Smooth muscle cell (in vitro differentiated cells): ENCODE results near the gene VILL. TPM values are rescaled to one million over a fixed set of nuclear protein-coding genes. Genes with fewer than 3 reads are reported as not detected.

Source experiments
- DNase-seq: peaks from one replicate; lab custom pipeline; 2025; ENCODE audit not compliant: unreplicated experiment; lab: John Stamatoyannopoulos, UW
- H2AFZ ChIP-seq: fragments of 200-600 bp; sonication (generic); 2 replicates; pipeline ENCODE4 v1.6.0; 2016; ENCODE audit warnings: antibody characterized with exemption, low read depth, mild to moderate bottlenecking
- H3F3A ChIP-seq: fragments of 200-600 bp; sonication (generic); 2 replicates; pipeline ENCODE4 v1.6.0; 2017; ENCODE audit warnings: antibody characterized with exemption, low read depth
- H3K27ac ChIP-seq: fragments of 200-600 bp; sonication (generic); 2 replicates; pipeline ENCODE4 v1.5.1; 2016; ENCODE audit warnings: low read depth, mild to moderate bottlenecking
- H3K27me3 ChIP-seq: fragments of 200-600 bp; sonication (generic); 2 replicates; pipeline ENCODE4 v1.6.1; 2016; ENCODE audit warnings: low read depth, mild to moderate bottlenecking
- H3K36me3 ChIP-seq: fragments of 200-600 bp; sonication (generic); 2 replicates; pipeline ENCODE4 v1.5.1; 2016; ENCODE audit warnings: low read depth
- H3K4me1 ChIP-seq: fragments of 200-600 bp; sonication (generic); 2 replicates; pipeline ENCODE4 v1.5.1; 2016; ENCODE audit warnings: low read depth
- H3K4me2 ChIP-seq: fragments of 200-600 bp; sonication (generic); 2 replicates; pipeline ENCODE4 v1.6.0; 2016; ENCODE audit warnings: mild to moderate bottlenecking
- H3K4me3 ChIP-seq: fragments of 200-600 bp; sonication (generic); 2 replicates; pipeline ENCODE4 v1.5.1; 2016; ENCODE audit warnings: mild to moderate bottlenecking
- H3K79me2 ChIP-seq: fragments of 200-600 bp; sonication (generic); 2 replicates; pipeline ENCODE4 v1.6.0; 2016; ENCODE audit warnings: low read depth, mild to moderate bottlenecking
- H3K9ac ChIP-seq: fragments of 200-600 bp; sonication (generic); 2 replicates; pipeline ENCODE4 v1.6.0; 2016; ENCODE audit warnings: low read depth
- H3K9me3 ChIP-seq: fragments of 200-600 bp; sonication (generic); replicated peaks from 2 replicates; pipeline ENCODE4 v1.5.1; 2016; ENCODE audit warnings: low read depth
- H4K20me1 ChIP-seq: fragments of 200-600 bp; sonication (generic); 2 replicates; pipeline ENCODE4 v1.6.0; 2016; ENCODE audit warnings: low read depth
- CTCF ChIP-seq: fragments of 200-600 bp; sonication (generic); IDR thresholded peaks from 2 replicates; pipeline ENCODE4 v1.5.1; 2017; ENCODE audit warnings: borderline replicate concordance, mild to moderate bottlenecking, antibody characterized with exemption; ENCODE audit not compliant: insufficient read depth, poor library complexity, severe bottlenecking
- WGBS: methylation state at CpG from one replicate; pipeline ENCODE4 v1.1.7; 2016; ENCODE audit warnings: low lambda C conversion rate; 5-methylcytosine and 5-hydroxymethylcytosine counted together
- polyA plus RNA-seq: library from polyadenylated mRNA; unstranded; fragments of >200 nt; fragmentation: Nextera tagmentation; extraction: Ambion mirVana; gene quantifications from 2 replicates; pipeline ENCODE4 v1.2.1, GENCODE V29; 2016
- total RNA-seq: library from RNA; depleted of rRNA; stranded (reverse); fragments of >200 nt; gene quantifications from 2 replicates; pipeline ENCODE4 v1.2.3, GENCODE V29; 2014

Gene VILL
- total and polyA plus RNA-seq, 2 experiments from 2014 or later: 2.3 to 3.4 TPM

GRCh38 chr3:37980462-37981347 is 9.9 kb upstream of the VILL start:
- H3F3A ChIP-seq: no peaks in the 10 kb centered on the region
- no peaks in the 10 kb centered on the region for H3K79me2 ChIP-seq
- H3K27ac ChIP-seq: peak overlapping the region; percentile 56
- no peaks in the 10 kb centered on the region for H4K20me1 ChIP-seq
- DNase-seq: no peak
- no peak for TF ChIP-seq CTCF
- H3K4me3 ChIP-seq: no peak overlapping the region
- H3K27me3 ChIP-seq: no peaks in the 10 kb centered on the region
- no peak overlapping the region for H2AFZ ChIP-seq
- no peaks in the 10 kb centered on the region for H3K36me3 ChIP-seq
- H3K9me3 ChIP-seq: no peaks in the 10 kb centered on the region
- 94% methylated on average over 14 of the region's 14 CpGs for WGBS
- no peaks in the 10 kb centered on the region for H3K4me1 ChIP-seq
- no peak overlapping the region for H3K4me2 ChIP-seq
- H3K9ac ChIP-seq: no peak overlapping the region

- H3K79me2 ChIP-seq: no peaks in the 10 kb centered on the region
- no peak for DNase-seq
- peak overlapping the region; percentile 56 for H3K27ac ChIP-seq
- H3K9me3 ChIP-seq: no peaks in the 10 kb centered on the region
- WGBS: 80% methylated on average over 2 of the region's 2 CpGs
- no peaks in the 10 kb centered on the region for H3K27me3 ChIP-seq
- no peaks in the 10 kb centered on the region for H3F3A ChIP-seq
- TF ChIP-seq CTCF: no peak
- no peaks in the 10 kb centered on the region for H4K20me1 ChIP-seq
- no peak overlapping the region for H3K4me2 ChIP-seq
- no peak overlapping the region for H3K9ac ChIP-seq
- H2AFZ ChIP-seq: no peak overlapping the region
- H3K4me3 ChIP-seq: no peak overlapping the region
- H3K4me1 ChIP-seq: no peaks in the 10 kb centered on the region
- H3K36me3 ChIP-seq: no peaks in the 10 kb centered on the region
Measured at GRCh38 chr3:37981348-37981664, 9.3 kb upstream of the VILL start.

DNA sequence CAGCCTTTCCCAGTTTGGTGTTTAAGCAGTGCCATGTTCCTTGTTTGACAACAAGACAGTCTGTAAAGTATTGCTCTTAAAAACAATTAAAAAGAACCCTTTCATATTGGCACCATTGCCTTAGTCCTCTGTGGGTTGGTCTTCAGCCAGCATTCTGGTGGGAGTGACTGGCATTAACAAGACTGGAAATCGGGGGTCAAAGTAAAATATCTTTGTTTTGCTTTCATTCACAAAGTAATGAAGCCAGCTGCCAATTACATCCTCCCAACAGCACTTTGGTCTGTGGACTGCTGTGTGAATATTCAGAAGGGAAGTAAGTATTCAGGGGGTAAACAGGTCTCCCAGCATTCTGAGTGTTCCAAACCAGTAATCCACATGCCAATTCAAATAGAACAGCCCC is 8.3 kb upstream of the VILL start:
- no peaks in the 10 kb centered on the region for H3K79me2 ChIP-seq
- no peak for DNase-seq
- H2AFZ ChIP-seq: no peak overlapping the region
- H3K4me1 ChIP-seq: no peaks in the 10 kb centered on the region
- H3K9me3 ChIP-seq: no peaks in the 10 kb centered on the region
- H3K27ac ChIP-seq: no peak overlapping the region
- H3K4me2 ChIP-seq: no peak overlapping the region
- WGBS: 96% methylated on average over 1 of the region's 1 CpG
- H3F3A ChIP-seq: no peaks in the 10 kb centered on the region
- no peaks in the 10 kb centered on the region for H3K36me3 ChIP-seq
- no peak for TF ChIP-seq CTCF
- no peak overlapping the region for H3K9ac ChIP-seq
- H3K4me3 ChIP-seq: no peak overlapping the region
- H3K27me3 ChIP-seq: no peaks in the 10 kb centered on the region
- no peaks in the 10 kb centered on the region for H4K20me1 ChIP-seq

- no peaks in the 10 kb centered on the region for H3K27me3 ChIP-seq
Measured at GRCh38 chr3:37984051-37984450, 6.5 kb upstream of the VILL start.

More at GRCh38 chr3:37984051-37984450, 6.5 kb upstream of the VILL start:
- H3K4me1 ChIP-seq: no peaks in the 10 kb centered on the region
- H3K36me3 ChIP-seq: no peaks in the 10 kb centered on the region
- H2AFZ ChIP-seq: no peak overlapping the region
- H3K79me2 ChIP-seq: no peaks in the 10 kb centered on the region
- H3K4me2 ChIP-seq: no peak overlapping the region
- no peak for TF ChIP-seq CTCF
- H3K4me3 ChIP-seq: no peak overlapping the region
- no peaks in the 10 kb centered on the region for H4K20me1 ChIP-seq
- H3K9me3 ChIP-seq: no peaks in the 10 kb centered on the region
- no peak for DNase-seq
- 95% methylated on average over 7 of the region's 7 CpGs for WGBS
- H3K9ac ChIP-seq: no peak overlapping the region
- no peak overlapping the region for H3K27ac ChIP-seq
- H3F3A ChIP-seq: no peaks in the 10 kb centered on the region
